HepG2 (cell line): ENCODE data around the gene HSD17B8. TPM values are rescaled to one million over a fixed set of nuclear protein-coding genes. Genes with fewer than 3 reads are reported as not detected.

ENCODE experiments used
- ATAC-seq: fragments of 200-7000 bp; cut with Tn5 transposase; 3 replicates; pipeline ENCODE4 v1.9.1; 2020; ENCODE audit warnings: mild to moderate bottlenecking, moderate library complexity
- BruUV-seq: library from RNA; stranded (reverse); fragments of 400-500 nt; replicated peaks from 2 replicates; lab custom pipeline; 2021; lab: Mats Ljungman, UMichigan
- CTCF ChIA-PET: fragments of 300-600 bp; formaldehyde crosslinking; extraction: SDS; loops from one replicate; lab custom pipeline; 2021; ENCODE audit warnings: low total read pairs, inconsistent platforms, low intra/inter-chr PET ratio; lab: Yijun Ruan, JAX
- POLR2A ChIA-PET: fragments of 350-600 bp; sonication (Branson Sonifier 250); formaldehyde crosslinking; loops from one replicate; lab custom pipeline; 2020; ENCODE audit warnings: antibody characterized with exemption, inconsistent platforms; lab: Yijun Ruan, JAX
- DNase-seq: peaks from one replicate; pipeline ENCODE4 v3.0.0-alpha.2; 2015; ENCODE audit warnings: low spot score
- FAIRE-seq: peaks from 3 replicates; lab custom pipeline; 2011; peaks lifted over from hg19 to GRCh38; lab: Jason Lieb, UNC
- H2AFZ ChIP-seq: one replicate; pipeline ENCODE4 v1.6.1; 2011; ENCODE audit warnings: low read length, inconsistent platforms
- H3K27ac ChIP-seq: fragments of 300-600 bp; 3 replicates; pipeline ENCODE4 v1.8.0; 2011; ENCODE audit warnings: mixed run types, mild to moderate bottlenecking, mixed read lengths, low read length, inconsistent platforms; ENCODE audit not compliant: insufficient read depth; ENCODE audit errors: extremely low read length
- H3K27me3 ChIP-seq, 2 experiments: fragments of 200-600 bp in 1 of 2; 2 replicates in 1 of 2; 3 replicates in 1 of 2; pipeline versions ENCODE4 v1.6.0 to v1.8.0; 2011; ENCODE audit warnings: low read length in 2 of 2, mild to moderate bottlenecking in 2 of 2, moderate library complexity in 2 of 2, inconsistent platforms in 1 of 2; ENCODE audit not compliant: insufficient read depth in 2 of 2, control insufficient read depth in 1 of 2
- H3K36me3 ChIP-seq, 2 experiments: fragments of 200-600 bp in 1 of 2; replicated peaks in 1 of 2; 2 replicates in 1 of 2; 3 replicates in 1 of 2; pipeline versions ENCODE4 v1.5.1 to v1.8.0; 2011; ENCODE audit warnings: low read length in 2 of 2, inconsistent platforms in 1 of 2; ENCODE audit not compliant: insufficient read depth in 2 of 2, control insufficient read depth in 1 of 2
- H3K4me1 ChIP-seq: 2 replicates; pipeline ENCODE4 v1.5.1; 2012; ENCODE audit warnings: low read length, inconsistent platforms; ENCODE audit not compliant: insufficient read depth
- H3K4me2 ChIP-seq: 2 replicates; pipeline ENCODE4 v1.6.0; 2011; ENCODE audit warnings: low read depth, low read length, inconsistent platforms
- H3K4me3 ChIP-seq, 3 experiments: fragments of 200-600 bp in 1 of 3; sonication (generic), shearing (Covaris generic) in 1 of 3; replicated peaks in 1 of 3; 2 replicates each; pipeline ENCODE4 v1.5.1; 2011 to 2016; ENCODE audit warnings: low read length in 3 of 3, inconsistent platforms in 2 of 3, low read depth in 2 of 3, mild to moderate bottlenecking in 2 of 3, control low read depth in 1 of 3, mixed read lengths in 1 of 3; ENCODE audit not compliant: insufficient read depth in 1 of 3
- H3K79me2 ChIP-seq: one replicate; pipeline ENCODE4 v1.6.1; 2011; ENCODE audit warnings: low read length, inconsistent platforms; ENCODE audit not compliant: insufficient read depth
- H3K9ac ChIP-seq: 2 replicates; pipeline ENCODE4 v1.6.0; 2011; ENCODE audit warnings: mild to moderate bottlenecking, low read depth, low read length, inconsistent platforms; ENCODE audit not compliant: insufficient read depth
- H3K9me3 ChIP-seq: 2 replicates; pipeline ENCODE4 v1.5.1; 2012; ENCODE audit warnings: mild to moderate bottlenecking, low read length
- H4K20me1 ChIP-seq: 2 replicates; pipeline ENCODE4 v1.6.0; 2011; ENCODE audit warnings: inconsistent platforms, mild to moderate bottlenecking, low read length, moderate library complexity; ENCODE audit not compliant: insufficient read depth
- CBX1 ChIP-seq: IDR thresholded peaks from one replicate; pipeline ENCODE4 v1.6.1; 2016; ENCODE audit warnings: antibody characterized with exemption, low read depth
- CCDC6 ChIP-seq: sonication (generic); formaldehyde crosslinking; IDR thresholded peaks from 2 replicates; pipeline ENCODE4 v1.8.1; 2022; ENCODE audit warnings: mild to moderate bottlenecking, missing genetic modification reagents, moderate library complexity
- EHMT2 ChIP-seq: fragments of 200-600 bp; sonication (generic); IDR thresholded peaks from 2 replicates; pipeline ENCODE4 v1.7.0; 2017; ENCODE audit warnings: antibody characterized with exemption, low read depth, low read length, borderline replicate concordance
- IRX3 ChIP-seq: sonication (generic); formaldehyde crosslinking; IDR thresholded peaks from 2 replicates; pipeline ENCODE4 v1.8.1; 2023; ENCODE audit warnings: mild to moderate bottlenecking, low read depth, missing genetic modification reagents, borderline replicate concordance
- NAIF1 ChIP-seq: sonication (generic); formaldehyde crosslinking; IDR thresholded peaks from 2 replicates; pipeline ENCODE4 v1.5.0; 2020; ENCODE audit warnings: mild to moderate bottlenecking, missing genetic modification reagents, borderline replicate concordance
- PHF8 ChIP-seq: sonication (generic); formaldehyde crosslinking; IDR thresholded peaks from 2 replicates; pipeline ENCODE4 v1.5.0; 2020; ENCODE audit warnings: missing genetic modification reagents
- RAD21 ChIP-seq: fragments of 450-650 bp; formaldehyde crosslinking; IDR thresholded peaks from 2 replicates; pipeline ENCODE4 v1.5.0; 2020; ENCODE audit warnings: mild to moderate bottlenecking
- RAD51 ChIP-seq: fragments of 450-650 bp; IDR thresholded peaks from 2 replicates; pipeline ENCODE4 v1.6.1; 2016; ENCODE audit warnings: borderline replicate concordance
- SALL2 ChIP-seq: sonication (generic); formaldehyde crosslinking; IDR thresholded peaks from 2 replicates; pipeline ENCODE4 v1.8.1; 2023; ENCODE audit warnings: mild to moderate bottlenecking, missing genetic modification reagents, inconsistent platforms
- ZNF274 ChIP-seq: sonication (generic); formaldehyde crosslinking; IDR thresholded peaks from 2 replicates; pipeline ENCODE4 v1.5.1; 2020; ENCODE audit warnings: mild to moderate bottlenecking, missing genetic modification reagents
- WGBS: methylation state at CpG from one replicate; pipeline ENCODE4 v1.1.6; 2017; ENCODE audit warnings: low lambda C conversion rate; 5-methylcytosine and 5-hydroxymethylcytosine counted together
- in situ Hi-C: cut with HindIII; loops from 2 replicates; pipeline ENCODE4 v1.10.0; 2017; ENCODE audit warnings: low pct_unique_long_range_greater_than_20kb; ENCODE audit not compliant: extremely low pct_ligation_motif_present
- intact Hi-C: fragments of 100-400 bp; cut with micrococcal nuclease; formaldehyde crosslinking; loops from one replicate; pipeline ENCODE4 v1.10.0; 2022; ENCODE audit not compliant: unreplicated experiment
- polyA plus RNA-seq, 8 experiments: library from polyadenylated mRNA; depleted of rRNA in 3 of 8; stranded (reverse) in 7 of 8; unstranded in 1 of 8; fragments of >200 nt; fragmentation: Illumina TruSeq in 4 of 8; extraction: Trizol in 4 of 8; gene quantifications; 2 replicates each; pipeline versions ENCODE4 v1.2.1 to v1.2.3, GENCODE V29; 2011 to 2016; ENCODE audit warnings: low read depth in 4 of 8, missing spikeins in 1 of 8, mixed read lengths in 1 of 8; ENCODE audit not compliant: insufficient read depth in 1 of 8
- total RNA-seq, 5 experiments: library from RNA; depleted of rRNA; stranded (reverse); fragments of >200 nt; fragmentation: Illumina TruSeq; extraction: Trizol; gene quantifications; 2 replicates each; pipeline ENCODE4 v1.2.3, GENCODE V29; 2016; ENCODE audit warnings: low read depth in 1 of 5
- TF ChIP-seq, protein P1 (sequence below): sonication (generic); formaldehyde crosslinking; IDR thresholded peaks from 2 replicates; pipeline ENCODE4 v1.8.0; 2022; ENCODE audit warnings: missing genetic modification reagents, mild to moderate bottlenecking, inconsistent platforms, borderline replicate concordance
- TF ChIP-seq, protein P2 (sequence below): sonication (generic); formaldehyde crosslinking; IDR thresholded peaks from 2 replicates; pipeline ENCODE4 v1.5.0; 2020; ENCODE audit warnings: mild to moderate bottlenecking, missing genetic modification reagents, moderate library complexity

The HSD17B8 gene
- total and polyA plus RNA-seq, 2 of the 13 experiments (the other 11 are each of a cell fraction or from before 2014, with no cell fraction given) = 12.6 to 20.1 TPM

DNA sequence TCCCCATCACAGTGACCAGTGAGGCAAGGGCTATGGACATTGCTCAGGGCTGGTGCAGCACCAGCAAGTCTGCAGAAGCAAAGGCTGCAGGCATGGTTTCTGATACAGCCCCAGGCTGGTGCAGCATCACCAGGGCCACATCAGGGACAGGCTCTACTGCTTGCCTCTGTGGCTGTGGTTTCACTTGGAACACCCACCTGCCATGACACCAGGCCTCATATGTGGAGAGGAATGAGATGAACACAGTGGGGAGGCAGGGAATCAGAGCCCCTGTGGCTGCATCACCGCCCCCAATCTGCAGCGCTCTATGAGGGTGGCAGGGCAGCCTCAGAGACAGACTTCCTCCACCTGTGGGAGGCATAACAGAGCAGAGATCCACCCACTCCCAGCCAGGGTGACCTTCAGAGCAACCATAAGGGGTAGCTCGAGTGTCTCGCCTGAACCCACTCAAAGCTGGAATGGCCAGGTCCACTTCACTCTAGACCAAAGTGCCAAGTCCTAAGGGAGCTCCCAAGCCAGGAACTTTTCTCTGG lies 11.7 kb downstream of the HSD17B8 start (continued):
- TF ChIP-seq EHMT2 (no peak), ZNF274 (no peak), CBX1 (no peak), NAIF1 (no peak), IRX3 (CRISPR knock-in tag) (no peak), RAD51 (no peak)
- TF ChIP-seq, protein P1, sequence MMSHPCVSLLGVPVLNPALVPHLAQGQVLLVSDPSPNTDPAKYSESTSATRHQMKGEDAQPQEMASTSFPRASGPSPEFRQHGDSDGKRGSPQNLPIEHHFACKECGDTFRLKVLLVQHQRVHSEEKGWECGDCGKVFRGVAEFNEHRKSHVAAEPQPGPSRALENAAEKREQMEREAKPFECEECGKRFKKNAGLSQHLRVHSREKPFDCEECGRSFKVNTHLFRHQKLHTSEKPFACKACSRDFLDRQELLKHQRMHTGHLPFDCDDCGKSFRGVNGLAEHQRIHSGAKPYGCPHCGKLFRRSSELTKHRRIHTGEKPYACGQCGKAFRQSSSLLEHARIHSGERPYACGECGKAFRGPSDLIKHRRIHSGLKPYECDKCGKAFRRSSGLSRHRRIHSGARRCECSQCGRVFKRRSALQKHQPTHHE (CRISPR knock-in tag) = no peak
- TF ChIP-seq, protein P2, sequence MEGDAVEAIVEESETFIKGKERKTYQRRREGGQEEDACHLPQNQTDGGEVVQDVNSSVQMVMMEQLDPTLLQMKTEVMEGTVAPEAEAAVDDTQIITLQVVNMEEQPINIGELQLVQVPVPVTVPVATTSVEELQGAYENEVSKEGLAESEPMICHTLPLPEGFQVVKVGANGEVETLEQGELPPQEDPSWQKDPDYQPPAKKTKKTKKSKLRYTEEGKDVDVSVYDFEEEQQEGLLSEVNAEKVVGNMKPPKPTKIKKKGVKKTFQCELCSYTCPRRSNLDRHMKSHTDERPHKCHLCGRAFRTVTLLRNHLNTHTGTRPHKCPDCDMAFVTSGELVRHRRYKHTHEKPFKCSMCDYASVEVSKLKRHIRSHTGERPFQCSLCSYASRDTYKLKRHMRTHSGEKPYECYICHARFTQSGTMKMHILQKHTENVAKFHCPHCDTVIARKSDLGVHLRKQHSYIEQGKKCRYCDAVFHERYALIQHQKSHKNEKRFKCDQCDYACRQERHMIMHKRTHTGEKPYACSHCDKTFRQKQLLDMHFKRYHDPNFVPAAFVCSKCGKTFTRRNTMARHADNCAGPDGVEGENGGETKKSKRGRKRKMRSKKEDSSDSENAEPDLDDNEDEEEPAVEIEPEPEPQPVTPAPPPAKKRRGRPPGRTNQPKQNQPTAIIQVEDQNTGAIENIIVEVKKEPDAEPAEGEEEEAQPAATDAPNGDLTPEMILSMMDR (CRISPR knock-in tag) = no peak

DNA sequence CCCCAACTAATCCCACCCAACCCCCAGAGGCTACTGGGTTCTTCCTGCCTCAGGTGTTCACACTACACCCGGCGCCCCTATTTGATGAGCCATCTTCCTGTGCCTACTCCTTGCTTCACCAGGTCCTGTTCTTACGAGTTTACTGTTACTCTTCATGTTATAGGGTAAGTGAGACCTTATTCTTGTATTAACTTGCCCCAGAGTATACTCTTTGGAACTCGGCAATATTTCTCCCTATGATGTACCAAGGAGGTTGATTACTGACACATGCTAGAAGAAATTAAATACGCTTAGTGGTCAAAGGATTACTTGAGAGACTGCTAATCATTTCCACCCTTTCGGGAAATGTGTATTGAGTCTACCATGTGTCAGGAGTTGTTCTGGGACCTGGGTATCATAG lies 12.8 kb downstream of the HSD17B8 start:
- H3K79me2 ChIP-seq = no peaks in the 10 kb centered on the region
- no peak for ATAC-seq
- H4K20me1 ChIP-seq = no peaks in the 10 kb centered on the region
- H2AFZ ChIP-seq = no peak overlapping the region
- no peak for FAIRE-seq
- TF ChIP-seq RAD21 (CRISPR knock-in tag) = no peak
- no peak for TF ChIP-seq PHF8 (CRISPR knock-in tag)
- no peak for TF ChIP-seq CCDC6
- no peak for TF ChIP-seq SALL2 (CRISPR knock-in tag)
- TF ChIP-seq, all 625 proteins: peak for 0
- ChIA-PET CTCF (no interaction called here), POLR2A (no interaction called here)
- Histone ChIP-seq H3K4me1 (peaks cover 20% of the 10 kb centered on the region), H3K9me3 (no peaks in the 10 kb centered on the region), H3K4me2 (no peak overlapping the region), H3K36me3 (no peaks in the 10 kb centered on the region), H3K9ac (no peak overlapping the region), H3K4me3 (no peak overlapping the region), H3K27ac (no peak overlapping the region), H3K27me3 (peaks cover 9 to 52% of the 10 kb centered on the region in 2 experiments; a peak in 4 of 5 replicates)
- WGBS = 20% methylated on average over 6 of the region's 6 CpGs
- intact Hi-C loops (no loop called here), in situ Hi-C loops (no loop called here)
- DNase-seq = no peak
- BruUV-seq = no TSS peak
